ENCODE measurements around the gene PRRT3. TPM values are rescaled to one million over a fixed set of nuclear protein-coding genes. Genes with fewer than 3 reads are reported as not detected.
"Not testable (repeated sequence)": the region's sequence is repeated elsewhere in the genome, so short reads cannot be mapped to it uniquely, and the experiment has no call there.

Gene PRRT3
- polyA plus RNA-seq, 1 experiment, result 4.0 TPM

GRCh38 chr3:9903904-9904303, 48.3 kb downstream of the PRRT3 start:
- TF ChIP-seq CTCF (IDR thresholded peaks at IDR 0.05; ENCODE audit: insufficient read depth, low read depth, low read length), result no peak
- CTCF ChIA-PET, result interaction anchor here (1.4 to 3.3 kb wide), 2 partner anchors 10 to 39 kb away, joined by 3 to 12 read pairs; no protein-coding TSS in a partner anchor
- Histone ChIP-seq H3K36me3 (ENCODE audit: control insufficient read depth, insufficient read depth, low read length) (peaks cover 3% of the 10 kb centered on the region; the same call in 1 of the 2 replicates), H3K4me3 (ENCODE audit: low read depth, low read length) (no peak overlapping the region), H3K27me3 (ENCODE audit: control insufficient read depth, insufficient read depth, low read length) (no peaks in the 10 kb centered on the region)
- POLR2A ChIA-PET, result interaction anchor here (0.6 kb wide), 1 partner anchor 263 kb away, joined by 3 read pairs; no protein-coding TSS in a partner anchor
- no peak for DNase-seq (ENCODE audit: low read depth)

- ChIA-PET CTCF (interaction anchor here (1.1 to 3.3 kb wide), 5 partner anchors 9 to 39 kb away, joined by 3 to 12 read pairs (median 5); no protein-coding TSS in a partner anchor), POLR2A (interaction anchor here (1.1 kb wide), 1 partner anchor 9 kb away, joined by 18 read pairs; no protein-coding TSS in a partner anchor)
- Histone ChIP-seq H3K4me3 (ENCODE audit: low read depth, low read length) (peak overlapping the region; percentile 13), H3K36me3 (ENCODE audit: control insufficient read depth, insufficient read depth, low read length) (peaks cover 3% of the 10 kb centered on the region; the same call in 1 of the 2 replicates), H3K27me3 (ENCODE audit: control insufficient read depth, insufficient read depth, low read length) (no peaks in the 10 kb centered on the region)
- no peak for TF ChIP-seq CTCF (IDR thresholded peaks at IDR 0.05; ENCODE audit: insufficient read depth, low read depth, low read length)
- DNase-seq (ENCODE audit: low read depth), result no peak
Observed at GRCh38 chr3:9903238-9903624, 49.0 kb downstream of the PRRT3 start.

GRCh38 chr3:9902372-9903237, 49.6 kb downstream of the PRRT3 start, which contains the start of gene IL17RE:
Gene IL17RE (plus strand): TSS chr3:9902848. CDS start chr3:9902933, 85 bp downstream.
- Histone ChIP-seq H3K27me3 (ENCODE audit: control insufficient read depth, insufficient read depth, low read length) (no peaks in the 10 kb centered on the region), H3K4me3 (ENCODE audit: low read depth, low read length) (peak within 1 kb of the TSS; percentile 13), H3K36me3 (ENCODE audit: control insufficient read depth, insufficient read depth, low read length) (peaks cover 3% of the 10 kb centered on the region; the same call in 1 of the 2 replicates)
- no peak for DNase-seq (ENCODE audit: low read depth)
- TF ChIP-seq CTCF (IDR thresholded peaks at IDR 0.05; ENCODE audit: insufficient read depth, low read depth, low read length), result no peak
- ChIA-PET POLR2A (interaction anchor here (0.5 to 1.1 kb wide), 2 partner anchors 8 to 416 kb away, joined by 3 to 18 read pairs; no protein-coding TSS in a partner anchor), CTCF (interaction anchor here (1.1 to 3.3 kb wide), 5 partner anchors 9 to 14 kb away, joined by 3 to 12 read pairs (median 5); no protein-coding TSS in a partner anchor)

- peaks cover 3% of the 10 kb centered on the region; the same call in 1 of the 2 replicates for H3K36me3 ChIP-seq (ENCODE audit: control insufficient read depth, insufficient read depth, low read length)
- H3K27me3 ChIP-seq (ENCODE audit: control insufficient read depth, insufficient read depth, low read length), result no peaks in the 10 kb centered on the region
- ChIA-PET CTCF (interaction anchor here (1.1 to 3.3 kb wide), 4 partner anchors 8 to 12 kb away, joined by 3 to 12 read pairs (median 6); no protein-coding TSS in a partner anchor), POLR2A (interaction anchor here (1.1 kb wide), 1 partner anchor 8 kb away, joined by 18 read pairs; no protein-coding TSS in a partner anchor)
- no peak for TF ChIP-seq CTCF (IDR thresholded peaks at IDR 0.05; ENCODE audit: insufficient read depth, low read depth, low read length)
- no peak for DNase-seq (ENCODE audit: low read depth)
- no peak overlapping the region for H3K4me3 ChIP-seq (ENCODE audit: low read depth, low read length)
Observed at GRCh38 chr3:9901967-9902366, 50.2 kb downstream of the PRRT3 start.

GRCh38 chr3:9900965-9901415, 51.2 kb downstream of the PRRT3 start:
- H3K36me3 ChIP-seq (ENCODE audit: control insufficient read depth, insufficient read depth, low read length); POLR2A ChIA-PET; H3K27me3 ChIP-seq (ENCODE audit: control insufficient read depth, insufficient read depth, low read length); CTCF ChIA-PET; DNase-seq (ENCODE audit: low read depth); H3K4me3 ChIP-seq (ENCODE audit: low read depth, low read length): not testable (repeated sequence)
